ENCODE results near the gene ATG4B.

The ATG4B gene

DNA sequence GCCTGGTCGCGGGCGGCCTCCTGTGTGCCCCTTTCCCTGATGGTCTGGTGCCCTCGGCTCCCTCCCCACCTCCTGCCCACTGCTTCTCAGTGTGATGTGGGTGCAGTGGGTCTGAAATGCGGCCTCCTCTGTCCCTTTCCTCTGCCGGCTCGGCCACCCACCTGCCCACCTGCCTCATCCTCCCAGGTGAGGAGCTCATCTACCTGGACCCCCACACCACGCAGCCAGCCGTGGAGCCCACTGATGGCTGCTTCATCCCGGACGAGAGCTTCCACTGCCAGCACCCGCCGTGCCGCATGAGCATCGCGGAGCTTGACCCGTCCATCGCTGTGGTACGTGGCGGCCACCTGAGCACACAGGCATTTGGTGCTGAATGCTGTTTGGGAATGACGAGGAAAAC is 30.9 kb downstream of the ATG4B start:
- DNase-seq = no peak

DNA sequence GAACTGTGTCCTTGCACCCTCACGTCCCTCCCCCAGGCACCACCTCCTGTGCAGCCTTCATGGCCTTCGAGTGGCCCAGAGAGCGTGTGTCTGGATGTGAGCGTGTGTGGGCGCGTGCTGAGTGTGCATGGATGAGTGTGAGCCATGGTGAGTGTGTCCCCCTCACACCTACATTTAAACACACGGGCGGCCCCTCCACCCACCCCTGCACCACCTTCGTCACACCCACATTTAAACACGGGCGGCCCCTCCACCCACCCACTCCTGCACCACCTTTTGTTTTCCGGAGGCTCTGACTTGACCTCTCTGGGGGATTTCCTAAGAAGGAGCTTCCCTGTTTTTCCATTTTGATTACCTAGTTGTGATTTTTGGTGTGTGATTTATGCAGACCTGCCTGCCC is 31.3 kb downstream of the ATG4B start:
- DNase-seq = no peak

DNA sequence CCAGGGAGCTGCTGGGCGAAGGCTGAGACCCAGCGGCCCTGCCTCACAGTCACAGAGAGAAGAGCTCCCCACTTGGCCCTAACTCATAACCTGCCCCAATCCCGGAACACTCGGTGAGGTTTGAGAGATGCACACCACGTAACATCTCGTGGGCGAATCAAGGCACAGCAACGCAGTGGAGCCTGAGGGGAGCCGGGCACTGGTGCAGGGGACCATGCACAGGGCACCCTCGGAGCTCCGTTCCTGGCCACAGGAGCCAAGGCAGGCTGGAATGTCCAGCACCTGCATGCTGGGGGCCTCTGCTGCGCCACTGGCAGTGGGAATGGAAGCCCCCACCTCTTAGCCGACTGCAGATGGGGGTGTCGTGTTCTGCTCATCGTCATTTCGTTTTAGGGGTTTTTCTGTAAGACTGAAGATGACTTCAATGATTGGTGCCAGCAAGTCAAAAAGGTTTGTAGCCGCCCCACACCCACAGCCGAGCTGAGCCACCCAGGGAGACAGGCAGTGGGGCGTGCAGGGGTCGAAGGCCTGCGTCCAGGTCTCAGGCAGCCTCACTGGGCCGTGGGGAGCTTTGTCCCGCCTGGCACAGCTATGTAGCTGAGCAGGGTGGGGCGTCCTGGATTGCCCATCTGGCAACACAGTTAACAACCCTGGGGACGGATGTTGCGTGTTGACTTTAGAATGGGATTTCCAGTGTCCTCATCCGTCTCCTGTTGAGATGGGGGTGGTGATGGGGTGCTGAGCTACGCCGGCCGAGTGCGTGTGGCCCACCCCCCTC is 33.0 kb downstream of the ATG4B start:
- DNase-seq = no peak

DNA sequence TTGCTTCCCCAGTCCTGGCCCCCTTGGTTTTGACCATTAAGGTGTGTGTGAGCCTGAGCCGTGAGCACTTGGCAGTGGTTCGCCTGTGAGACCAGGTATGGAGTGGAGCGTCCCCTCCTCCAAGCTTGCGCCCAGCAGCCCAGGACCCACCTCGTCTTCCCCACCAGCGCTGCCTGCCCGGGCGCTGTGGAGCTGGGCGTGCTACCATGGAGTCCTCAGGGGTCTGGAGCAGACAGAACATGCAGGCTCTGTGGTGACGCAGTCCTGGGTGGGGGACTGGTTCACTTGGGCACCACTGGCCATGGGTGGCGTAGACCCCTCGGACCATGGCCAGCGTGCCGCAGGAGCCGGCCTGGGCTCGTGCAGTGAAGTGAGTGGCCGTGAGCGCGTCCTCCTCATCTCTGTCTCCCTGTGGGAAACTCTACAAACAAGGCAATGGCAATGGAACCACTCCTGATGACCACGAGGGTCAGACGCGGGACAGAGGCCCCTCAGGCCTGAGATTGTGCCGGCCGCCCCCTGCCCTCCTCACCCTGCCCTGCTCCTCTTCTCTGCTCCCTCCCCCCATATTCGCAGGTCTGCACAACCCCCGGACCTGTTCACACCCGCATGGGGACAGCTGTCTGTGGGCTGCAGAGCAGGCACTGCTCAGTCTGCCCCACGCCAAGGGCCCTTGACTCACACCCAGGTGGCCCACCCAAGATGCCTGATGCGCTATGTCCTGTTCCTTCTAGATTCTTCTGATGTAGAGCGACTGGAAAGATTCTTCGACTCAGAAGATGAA is 34.2 kb downstream of the ATG4B start:
- DNase-seq = no peak

DNA sequence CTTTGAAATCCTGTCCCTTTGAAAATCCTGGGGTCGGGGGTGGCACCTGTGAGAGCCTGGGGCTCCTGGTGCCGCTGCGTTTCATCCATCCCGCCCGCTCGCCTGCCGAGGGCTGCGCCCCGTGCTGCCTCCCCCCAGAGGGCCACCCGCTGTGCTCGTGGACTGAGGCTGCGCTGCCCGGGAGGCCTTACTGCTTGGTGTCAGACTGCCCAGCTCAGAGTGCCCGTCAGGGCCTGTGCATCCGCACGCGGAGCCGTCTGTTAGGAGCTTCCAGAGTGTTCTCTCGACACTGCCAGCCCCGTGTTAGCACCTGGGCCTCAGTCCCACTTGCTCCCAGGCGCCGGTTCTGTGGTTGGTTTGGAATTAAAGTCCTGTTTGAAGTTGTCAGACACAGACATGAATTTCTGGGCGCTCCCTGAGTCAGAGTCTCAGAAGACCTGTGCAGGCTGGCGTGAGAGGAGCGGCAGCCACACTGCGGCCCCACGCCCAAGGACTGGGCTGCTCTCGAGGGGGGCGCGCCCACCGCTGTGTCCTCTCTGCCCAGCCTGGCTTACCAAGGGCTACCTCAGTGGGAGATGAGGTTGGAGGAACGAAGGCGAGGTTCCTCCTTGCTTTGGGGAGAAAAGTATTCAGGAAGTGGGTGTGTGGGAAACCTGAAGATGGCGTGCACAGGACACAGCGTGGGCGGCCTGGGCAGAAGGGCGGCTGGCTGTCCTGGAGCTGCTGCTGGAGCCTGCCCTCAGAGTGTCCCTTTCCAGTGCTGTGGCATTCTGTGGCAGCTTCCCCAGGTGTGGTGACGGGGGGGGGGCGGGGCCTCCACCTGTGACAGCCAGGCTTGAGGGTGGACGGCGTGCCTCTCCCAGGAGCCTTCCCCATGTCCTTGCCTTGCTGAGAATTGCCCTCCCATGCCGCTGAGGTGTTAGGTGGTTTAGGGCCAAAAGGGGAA is 35.0 kb downstream of the ATG4B start:
- DNase-seq = no peak

DNA sequence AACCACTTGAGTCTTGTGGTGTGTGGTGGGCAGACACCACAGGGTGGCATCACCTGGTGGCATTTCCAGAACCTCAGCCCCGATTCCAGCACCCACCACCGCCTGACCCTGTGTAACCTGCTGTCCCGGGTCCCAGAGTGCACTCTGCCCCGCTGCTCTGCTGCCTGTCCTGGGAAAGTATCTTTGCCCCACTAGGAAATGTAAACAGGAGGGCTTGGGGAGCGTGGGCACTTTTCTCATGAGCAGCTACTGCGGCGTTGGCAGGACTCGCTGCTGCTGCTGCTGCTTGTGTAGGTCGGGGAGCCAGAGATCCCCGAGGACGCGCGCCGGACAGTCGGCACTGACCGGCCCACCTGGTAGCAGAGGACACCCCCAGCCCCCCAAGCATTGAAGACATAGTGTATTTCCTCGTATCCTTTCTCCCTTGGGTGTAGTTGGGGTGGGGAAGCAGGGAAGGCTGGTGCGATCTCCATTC is 35.7 kb downstream of the ATG4B start:
- no peak for DNase-seq

DNA sequence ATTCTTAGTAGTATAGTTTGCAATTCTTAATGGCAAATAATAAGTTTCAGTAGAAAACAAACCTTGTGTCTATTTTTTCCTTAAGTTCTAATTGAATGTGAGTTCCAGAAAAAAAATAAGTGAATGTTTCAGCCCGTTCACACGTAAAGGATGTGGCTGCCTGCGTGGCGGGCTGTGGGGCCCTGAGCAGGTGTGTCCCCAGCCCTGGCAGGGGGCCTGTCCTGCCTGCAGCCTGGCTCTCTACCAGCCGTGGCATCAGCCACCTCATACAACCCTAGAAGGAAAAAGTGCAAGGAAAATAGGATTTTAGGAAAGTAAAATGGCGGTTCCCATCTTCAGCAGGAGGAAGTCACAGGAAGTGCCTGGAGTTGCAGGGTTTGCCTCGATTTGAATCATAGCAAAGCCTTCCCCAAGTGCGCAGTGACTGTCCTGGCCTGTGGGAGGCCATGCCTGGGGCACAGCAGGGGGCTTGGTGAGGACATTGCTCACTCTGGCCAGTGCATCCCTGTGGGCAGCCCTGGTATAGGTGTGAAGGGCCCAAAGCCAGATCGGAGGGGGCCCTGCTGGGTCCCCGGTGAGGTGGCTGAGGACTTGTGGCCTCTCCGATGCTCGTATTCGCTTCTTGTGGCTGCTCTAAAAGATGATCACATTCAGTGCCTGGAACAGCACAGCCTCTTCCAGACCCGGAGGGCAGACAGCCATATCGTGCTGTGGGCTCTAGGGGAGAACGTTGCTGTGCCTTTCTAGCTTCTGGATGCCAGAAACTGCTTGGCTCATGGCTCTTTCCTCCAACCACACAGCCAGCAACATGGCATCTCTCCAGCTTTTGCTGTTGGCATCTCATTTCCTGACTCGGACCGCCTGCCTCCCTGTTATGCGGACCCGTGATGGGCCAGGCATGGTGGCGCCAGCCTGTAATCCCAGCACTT is 36.6 kb downstream of the ATG4B start:
- DNase-seq = no peak

DNA sequence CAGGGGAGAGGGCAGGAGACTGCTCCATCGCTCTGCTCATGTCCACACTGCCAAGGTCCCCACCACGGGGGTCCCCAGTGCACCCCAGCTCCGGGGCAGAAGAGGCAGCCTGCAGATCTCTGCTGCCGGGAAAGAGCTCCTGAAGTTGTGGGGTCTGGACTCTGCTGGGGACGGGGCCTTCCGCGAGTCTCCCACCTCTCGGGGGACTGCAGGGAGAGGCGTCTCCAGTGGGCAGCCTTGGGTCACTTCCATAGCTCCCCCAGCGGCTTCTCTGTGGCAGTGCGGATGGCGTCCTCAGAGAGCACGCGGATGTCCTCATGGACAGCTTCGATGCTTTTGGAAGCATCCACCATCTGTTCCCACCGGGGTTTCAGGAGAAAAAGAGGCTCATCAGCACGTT is 38.4 kb downstream of the ATG4B start:
- DNase-seq = no peak

DNA sequence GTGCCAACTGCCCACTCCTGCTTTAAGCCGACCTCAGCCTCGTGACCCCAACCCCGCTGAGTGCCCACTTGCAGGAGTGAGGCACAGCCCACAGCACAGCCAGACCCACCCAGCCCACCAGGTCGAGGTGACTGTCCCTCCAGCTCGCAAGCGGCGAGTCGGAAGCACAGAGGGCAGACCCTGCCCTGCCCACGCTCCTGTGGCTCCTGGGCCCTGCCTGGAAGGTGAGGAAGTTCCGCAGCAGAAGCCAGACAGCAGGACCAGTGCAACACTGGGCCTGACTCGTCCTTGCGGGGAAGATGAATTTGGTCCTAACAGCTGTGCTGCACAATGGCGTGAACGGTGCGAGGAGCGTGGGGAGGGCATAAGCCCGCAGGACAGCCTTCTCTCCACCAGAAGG is 39.2 kb downstream of the ATG4B start:
- DNase-seq = no peak

DNA sequence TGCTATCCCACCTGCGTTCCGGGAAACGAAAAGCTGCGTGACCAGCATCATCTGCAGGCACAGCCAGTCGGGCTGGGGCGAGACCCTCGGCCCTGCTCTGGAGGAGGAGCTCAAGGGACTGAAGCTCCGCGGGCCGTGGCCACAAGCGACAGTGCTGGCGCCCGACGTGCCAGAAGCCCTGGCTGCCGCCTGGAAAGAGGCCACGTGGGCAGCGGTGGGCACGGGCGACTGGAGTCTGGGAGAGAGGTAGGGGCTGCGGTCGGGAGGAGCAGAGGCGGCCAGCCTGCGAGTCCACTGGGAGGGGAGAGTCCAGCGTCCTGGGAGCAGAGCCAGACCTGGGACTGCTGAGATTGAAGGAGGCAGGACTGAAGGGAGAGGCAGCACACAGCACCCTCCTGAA is 39.9 kb downstream of the ATG4B start:
- DNase-seq = no peak

DNA sequence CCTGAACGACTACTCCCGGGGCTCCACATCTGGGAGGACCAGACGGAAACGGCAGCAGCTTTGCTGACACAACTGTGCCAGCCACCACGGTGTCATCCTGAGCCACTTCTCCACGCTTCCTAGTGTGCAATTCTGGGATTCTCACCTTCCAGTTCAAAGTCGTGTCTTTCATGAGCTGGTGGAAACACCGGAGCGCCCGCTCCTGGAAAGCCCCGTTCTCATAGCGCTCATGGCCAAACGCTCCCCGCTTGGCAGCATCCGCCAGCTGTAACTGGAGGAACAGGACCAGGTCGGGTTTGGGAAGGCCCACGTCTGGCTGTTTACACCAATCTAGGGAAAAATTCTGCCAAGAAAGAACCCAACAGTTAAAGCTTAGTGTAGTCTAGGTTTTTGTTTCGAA is 40.8 kb downstream of the ATG4B start:
- DNase-seq = no peak

DNA sequence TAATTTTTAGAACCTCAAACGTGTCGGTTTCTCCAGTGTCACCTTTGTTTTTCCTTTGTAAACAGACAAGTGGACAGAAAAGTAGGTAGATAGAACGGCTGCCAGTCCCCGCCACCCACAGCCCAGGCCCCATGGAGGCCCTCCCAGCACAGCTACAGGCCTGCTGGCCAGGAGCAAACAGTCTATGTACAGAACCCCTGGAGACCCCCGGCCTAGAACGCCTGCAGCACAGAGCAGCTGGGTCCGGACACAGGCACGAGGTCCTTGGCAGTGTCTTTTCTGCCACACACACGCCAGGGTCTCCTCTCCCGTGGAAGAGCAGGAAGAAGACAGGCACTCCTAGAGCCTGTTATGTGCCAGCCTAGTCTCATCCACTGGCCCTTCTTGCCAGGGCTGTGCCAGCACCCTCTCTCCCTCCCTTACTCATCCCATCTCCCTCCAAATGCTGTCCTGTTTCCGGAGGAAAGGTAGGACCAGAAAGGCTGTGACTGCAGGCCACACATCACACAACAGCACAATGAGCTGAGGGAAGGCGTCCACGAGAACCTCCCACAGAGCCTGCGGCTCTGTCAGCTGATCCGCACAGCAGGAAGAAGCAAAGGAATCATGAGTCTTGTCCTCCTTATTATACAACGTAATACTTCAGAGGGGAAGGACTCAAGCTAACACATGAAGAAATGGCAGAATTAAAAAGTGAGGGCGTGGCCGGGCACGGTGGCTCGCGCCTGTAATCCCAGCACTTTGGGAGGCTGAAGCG is 41.5 kb downstream of the ATG4B start:
- no peak for DNase-seq

DNA sequence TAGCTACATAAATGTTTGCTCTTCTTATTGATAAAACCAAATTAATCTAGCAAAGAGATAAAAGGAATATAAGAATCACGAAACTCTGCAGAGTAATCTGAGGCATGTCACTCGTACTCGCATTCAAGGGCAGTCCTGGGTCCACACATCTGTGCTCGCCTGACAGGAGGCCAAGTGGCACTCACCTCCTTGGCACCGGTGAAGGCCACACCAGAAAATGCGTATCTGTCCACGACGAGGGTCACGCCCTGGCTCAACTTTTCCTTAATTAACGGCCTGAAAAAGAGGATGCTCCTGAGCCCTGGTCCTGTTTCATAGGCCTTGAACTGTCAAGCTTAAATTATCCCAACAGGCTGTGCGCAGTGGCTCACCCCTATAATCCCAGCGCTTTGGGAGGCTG is 42.6 kb downstream of the ATG4B start:
- no peak for DNase-seq

DNA sequence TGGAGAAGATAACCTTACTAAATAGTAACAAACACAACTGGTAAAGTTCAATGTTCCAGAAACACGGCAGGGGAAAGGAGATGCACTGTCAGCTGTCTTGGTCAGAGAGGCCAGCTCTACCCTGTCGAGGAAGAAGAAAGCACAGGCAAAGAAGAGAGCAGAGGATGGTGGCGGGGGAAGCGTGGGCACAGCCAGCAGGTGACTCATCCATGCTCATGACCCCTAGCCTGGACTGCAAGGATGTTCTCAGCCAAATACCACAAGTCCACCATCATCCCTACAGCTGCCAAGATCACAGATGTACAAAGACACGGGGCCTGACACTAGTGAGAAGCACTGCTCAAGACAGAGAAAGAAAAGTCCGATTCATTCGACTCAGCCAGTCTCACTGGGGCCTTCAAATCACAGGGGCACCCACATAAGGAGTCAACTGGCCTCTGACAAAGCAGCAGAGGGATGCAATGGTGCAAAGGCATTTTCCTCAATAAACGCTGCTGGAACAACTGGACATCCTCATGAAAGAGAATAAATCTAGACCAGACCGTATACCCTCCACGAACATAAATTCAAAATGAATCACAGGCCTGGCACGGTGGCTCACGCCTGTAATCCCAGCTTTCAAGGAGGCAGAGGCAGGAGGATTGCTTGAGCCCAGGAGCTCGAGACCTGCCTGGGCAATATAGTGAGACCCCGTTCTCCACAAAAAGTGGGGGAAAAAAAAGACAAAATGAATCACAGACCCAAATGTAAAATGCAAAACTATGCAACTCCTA is 43.5 kb downstream of the ATG4B start:
- no peak for DNase-seq

DNA sequence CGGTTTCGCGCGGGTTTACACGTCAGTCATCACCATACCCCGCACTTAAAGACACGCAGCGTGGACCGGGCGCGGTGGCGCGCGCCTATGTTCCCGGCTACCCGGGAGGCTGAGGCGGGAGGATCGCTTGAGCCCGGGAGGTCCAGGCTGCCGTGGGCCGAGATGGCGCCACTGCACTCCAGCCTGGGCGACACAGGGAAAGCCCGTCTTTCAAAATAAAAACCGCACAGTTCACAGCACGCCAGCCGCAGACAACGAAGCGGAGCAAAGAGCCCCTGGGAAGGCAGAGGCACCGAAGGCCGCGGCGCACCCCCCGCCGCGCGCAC is 48.8 kb downstream of the ATG4B start:
- no peak for DNase-seq

DNA sequence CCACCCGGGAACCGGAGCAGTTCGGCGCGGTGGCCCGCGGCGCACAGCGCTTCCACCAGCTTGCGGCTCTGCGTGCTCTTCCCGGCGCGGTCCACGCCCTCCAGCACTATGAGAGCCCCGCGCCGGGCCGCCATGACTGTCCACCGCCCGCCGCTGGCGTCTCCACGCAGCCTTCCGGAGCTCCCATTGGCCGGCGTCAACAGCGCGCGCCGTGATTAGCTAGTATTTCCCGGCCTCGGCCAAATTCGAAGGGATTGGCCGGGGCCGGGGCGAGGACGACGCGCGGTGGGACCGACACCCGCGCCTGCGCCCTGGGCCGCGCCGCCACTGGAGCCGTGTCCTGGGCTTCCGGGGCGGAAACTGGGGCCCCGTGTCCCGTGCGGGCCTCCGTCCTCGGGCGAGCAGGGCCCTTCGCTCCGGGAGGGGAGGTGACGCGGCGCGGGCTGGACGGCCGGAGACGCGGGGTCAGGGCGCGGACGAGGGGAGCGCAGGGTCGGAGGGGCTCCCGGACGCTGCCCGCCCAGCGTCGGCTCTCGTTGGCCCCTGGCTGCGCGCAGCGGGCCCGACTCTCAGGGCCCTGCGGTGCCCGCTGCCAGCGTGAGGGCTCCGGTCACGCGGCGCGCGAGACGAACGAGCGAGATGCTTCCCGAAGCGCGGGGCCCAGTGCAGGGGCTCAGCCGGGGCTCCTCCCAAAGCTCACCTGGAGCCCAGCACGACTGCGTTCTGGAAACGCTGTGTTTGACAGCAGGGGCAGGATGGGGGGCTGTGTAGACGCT is 49.3 kb downstream of the ATG4B start, which contains the start of gene DTYMK:
DTYMK (minus strand) TSS at position 166 of the 776 bp plus-strand sequence; CDS start at position 134, 32 bp downstream.
- peak; percentile 84 for DNase-seq

DNA sequence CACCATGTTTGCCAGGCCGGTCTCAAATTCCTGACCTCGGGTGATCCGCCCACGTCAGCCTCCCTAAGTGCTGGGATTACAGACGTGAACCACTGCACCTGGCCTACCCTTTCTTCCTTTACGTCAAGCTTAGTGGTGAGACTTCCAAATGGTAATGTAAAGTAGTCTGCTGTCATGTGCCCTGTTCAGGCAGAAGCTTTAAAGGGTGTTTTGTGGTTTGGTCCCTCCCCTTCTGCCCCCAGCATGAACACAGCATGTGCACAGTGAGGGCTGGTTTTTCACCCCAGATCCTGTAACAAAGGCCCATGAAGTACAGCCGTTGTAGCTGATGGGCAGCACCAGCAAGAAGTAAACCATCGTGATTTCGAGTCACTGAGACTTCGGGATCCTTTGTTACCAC is 51.8 kb downstream of the ATG4B start:
- DNase-seq = no peak

DNA sequence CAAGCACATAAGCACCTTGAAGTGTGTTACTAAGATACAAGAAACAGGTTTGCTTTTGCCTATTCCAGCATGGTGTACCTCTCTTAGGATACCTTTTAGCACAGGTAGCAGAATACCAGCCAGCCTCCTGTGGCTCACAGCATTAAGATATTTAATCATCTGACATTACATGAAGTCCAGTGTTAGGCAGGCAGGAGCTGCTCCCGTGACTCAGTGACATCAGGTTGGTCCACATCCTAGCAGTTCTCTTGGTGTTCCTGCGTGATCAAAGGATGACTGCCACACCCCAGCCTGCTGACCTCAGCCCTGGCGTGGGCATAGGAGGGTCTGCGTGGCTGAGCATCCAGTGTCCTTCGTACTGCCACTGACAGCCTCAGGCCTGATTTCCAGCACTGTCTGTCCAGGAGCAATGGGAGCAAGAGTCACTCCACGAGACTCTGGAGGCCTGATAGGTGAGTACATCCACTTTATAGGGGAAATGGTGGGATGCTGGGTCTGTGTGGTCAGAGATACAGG is 52.8 kb downstream of the ATG4B start:
- no peak for DNase-seq

DNA sequence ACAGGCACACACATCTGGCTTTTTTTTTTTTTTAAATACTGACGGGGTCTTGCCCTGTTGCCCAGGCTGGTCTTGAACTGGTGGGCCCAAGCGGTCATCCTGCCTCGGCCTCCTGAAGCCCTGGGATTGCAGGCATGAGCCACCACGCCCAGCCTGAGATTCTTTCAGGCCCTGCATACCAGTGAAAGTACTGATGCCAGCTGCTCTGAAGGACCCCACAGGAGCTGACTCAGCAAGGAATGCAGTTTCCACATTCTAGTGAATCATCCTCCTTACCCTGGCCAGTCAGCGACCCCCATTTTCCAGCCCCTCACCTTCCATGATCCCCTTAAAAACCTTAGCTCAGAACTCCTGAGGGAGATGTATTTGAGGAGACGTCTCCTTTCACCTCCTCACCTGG is 55.0 kb downstream of the ATG4B start:
- no peak for DNase-seq

Data from NCI-H2081 treated with DMSO at 0.1 percent for 48 hours (cell line).